H9 (cell line): Measurements from ENCODE around the gene INPP5E. TPM values are rescaled to one million over a fixed set of nuclear protein-coding genes. Genes with fewer than 3 reads are reported as not detected.

Experiments
- DNase-seq: peaks from one replicate; pipeline ENCODE4 v3.0.0-alpha.2; 2017
- H2AFZ ChIP-seq: one replicate; pipeline ENCODE4 v1.6.1; 2013; ENCODE audit warnings: mild to moderate bottlenecking, low read length, control low read depth, moderate library complexity
- H2AK5ac ChIP-seq: 2 replicates; pipeline ENCODE4 v1.6.1; 2013; ENCODE audit warnings: low read length, control low read depth, mixed read lengths; ENCODE audit not compliant: insufficient read length
- H2BK120ac ChIP-seq: one replicate; pipeline ENCODE4 v1.6.1; 2013; ENCODE audit warnings: low read depth, mild to moderate bottlenecking, low read length, control low read depth, inconsistent platforms; ENCODE audit not compliant: poor library complexity, severe bottlenecking
- H2BK12ac ChIP-seq: 2 replicates; pipeline ENCODE4 v1.6.1; 2013; ENCODE audit warnings: low read length, control low read depth, mixed read lengths, low read depth; ENCODE audit not compliant: insufficient read length
- H2BK15ac ChIP-seq: 2 replicates; pipeline ENCODE4 v1.6.1; 2013; ENCODE audit warnings: low read depth, low read length, control low read depth
- H2BK20ac ChIP-seq: one replicate; pipeline ENCODE4 v1.6.1; 2013; ENCODE audit warnings: low read depth, mild to moderate bottlenecking, low read length, control low read depth, inconsistent platforms; ENCODE audit not compliant: poor library complexity, severe bottlenecking
- H2BK5ac ChIP-seq: 2 replicates; pipeline ENCODE4 v1.6.1; 2013; ENCODE audit warnings: low read length, control low read depth, mixed read lengths; ENCODE audit not compliant: insufficient read length
- H3K14ac ChIP-seq: 2 replicates; pipeline ENCODE4 v1.6.1; 2013; ENCODE audit warnings: low read length, control low read depth; ENCODE audit not compliant: insufficient read depth
- H3K18ac ChIP-seq: 2 replicates; pipeline ENCODE4 v1.6.1; 2013; ENCODE audit warnings: low read depth, mild to moderate bottlenecking, mixed read lengths, low read length, control low read depth; ENCODE audit not compliant: insufficient read length
- H3K23ac ChIP-seq: 2 replicates; pipeline ENCODE4 v1.6.1; 2013; ENCODE audit warnings: low read length, control low read depth, mixed read lengths, low read depth; ENCODE audit not compliant: insufficient read length
- H3K23me2 ChIP-seq: 2 replicates; pipeline ENCODE4 v1.6.1; 2013; ENCODE audit warnings: low read depth, mild to moderate bottlenecking, mixed read lengths, low read length, control low read depth; ENCODE audit not compliant: insufficient read length, poor library complexity, severe bottlenecking
- H3K27ac ChIP-seq: 2 replicates; pipeline ENCODE4 v1.5.1; 2013; ENCODE audit warnings: low read length, control low read depth, mixed read lengths, low read depth; ENCODE audit not compliant: insufficient read length
- H3K27me3 ChIP-seq: 2 replicates; pipeline ENCODE4 v1.6.1; 2013; ENCODE audit warnings: low read length, control low read depth, inconsistent platforms; ENCODE audit not compliant: insufficient read depth
- H3K4ac ChIP-seq: 2 replicates; pipeline ENCODE4 v1.6.1; 2013; ENCODE audit warnings: low read depth, mild to moderate bottlenecking, control low read depth, inconsistent platforms, low read length, moderate library complexity
- H3K4me1 ChIP-seq: 2 replicates; pipeline ENCODE4 v1.6.1; 2013; ENCODE audit warnings: low read length, control low read depth, inconsistent platforms; ENCODE audit not compliant: insufficient read depth
- H3K4me2 ChIP-seq: 2 replicates; pipeline ENCODE4 v1.6.1; 2013; ENCODE audit warnings: low read length, control low read depth, mixed read lengths; ENCODE audit not compliant: insufficient read length, insufficient read depth
- H3K56ac ChIP-seq: 2 replicates; pipeline ENCODE4 v1.6.1; 2013; ENCODE audit warnings: low read depth, mild to moderate bottlenecking, mixed read lengths, low read length, control low read depth; ENCODE audit not compliant: insufficient read length
- H3K79me1 ChIP-seq: 2 replicates; pipeline ENCODE4 v1.6.1; 2013; ENCODE audit warnings: low read depth, mild to moderate bottlenecking, moderate library complexity, low read length, control low read depth, inconsistent platforms; ENCODE audit not compliant: insufficient read depth, poor library complexity, severe bottlenecking
- H3K79me2 ChIP-seq: 2 replicates; pipeline ENCODE4 v1.6.1; 2013; ENCODE audit warnings: low read length, control low read depth, inconsistent platforms; ENCODE audit not compliant: insufficient read depth
- H3K9ac ChIP-seq: 2 replicates; pipeline ENCODE4 v1.6.1; 2013; ENCODE audit warnings: low read length, control low read depth, mixed read lengths; ENCODE audit not compliant: insufficient read length; ENCODE audit errors: extremely low read depth
- H3K9me3 ChIP-seq: one replicate; pipeline ENCODE4 v1.6.1; 2013; ENCODE audit warnings: low read depth, low read length, inconsistent platforms; ENCODE audit not compliant: control insufficient read depth
- H3T11ph ChIP-seq: one replicate; pipeline ENCODE4 v1.6.1; 2013; ENCODE audit warnings: mild to moderate bottlenecking, low read length, control low read depth, inconsistent platforms
- H4K20me1 ChIP-seq: one replicate; pipeline ENCODE4 v1.6.1; 2013; ENCODE audit not compliant: control insufficient read depth, insufficient read length, insufficient read depth
- H4K5ac ChIP-seq: 2 replicates; pipeline ENCODE4 v1.6.1; 2013; ENCODE audit warnings: low read depth, mild to moderate bottlenecking, mixed read lengths, low read length, control low read depth; ENCODE audit not compliant: insufficient read length
- H4K8ac ChIP-seq: replicated peaks from 2 replicates; pipeline ENCODE4 v1.6.1; 2013; ENCODE audit warnings: low read length, control low read depth, mixed read lengths, low read depth; ENCODE audit not compliant: insufficient read length
- H4K91ac ChIP-seq: 2 replicates; pipeline ENCODE4 v1.6.1; 2013; ENCODE audit warnings: low read depth, mild to moderate bottlenecking, moderate library complexity, mixed read lengths, low read length, control low read depth; ENCODE audit not compliant: insufficient read length
- H3K27ac Mint-ChIP-seq, 3 experiments: 2 replicates in 2 of 3; 3 replicates in 1 of 3; pipeline ENCODE4 v1.8.0; 2020 to 2021; ENCODE audit warnings: mixed read lengths in 3 of 3, mild to moderate bottlenecking in 1 of 3, moderate library complexity in 1 of 3
- H3K27me3 Mint-ChIP-seq: 2 replicates; pipeline ENCODE4 v1.8.0; 2021; ENCODE audit warnings: low read depth, mild to moderate bottlenecking, moderate library complexity, mixed read lengths
- H3K36me3 Mint-ChIP-seq, 3 experiments: 2 replicates in 2 of 3; 3 replicates in 1 of 3; pipeline ENCODE4 v1.8.0; 2020 to 2021; ENCODE audit warnings: low read depth in 3 of 3, mixed read lengths in 3 of 3; ENCODE audit not compliant: insufficient read depth in 1 of 3
- H3K4me1 Mint-ChIP-seq, 2 experiments: 2 replicates each; pipeline ENCODE4 v1.8.0; 2020; ENCODE audit warnings: mixed read lengths in 2 of 2
- H3K4me3 Mint-ChIP-seq, 2 experiments: 2 replicates in 1 of 2; 3 replicates in 1 of 2; pipeline ENCODE4 v1.8.0; 2020 to 2021; ENCODE audit warnings: mild to moderate bottlenecking in 2 of 2, mixed read lengths in 2 of 2, moderate library complexity in 1 of 2
- H3K9me3 Mint-ChIP-seq, 2 experiments: 2 replicates in 1 of 2; 3 replicates in 1 of 2; pipeline ENCODE4 v1.8.0; 2020; ENCODE audit warnings: mild to moderate bottlenecking in 2 of 2, mixed read lengths in 2 of 2, moderate library complexity in 1 of 2
- WGBS: extraction: QIAGEN DNeasy Blood & Tissue Kit; methylation state at CpG from one replicate; pipeline ENCODE4 v1.1.7; 2013; ENCODE audit warnings: missing lambda C conversion rate, low lambda C conversion rate, mixed read lengths; ENCODE audit not compliant: insufficient read length; ENCODE audit errors: extremely low coverage; 5-methylcytosine and 5-hydroxymethylcytosine counted together
- total RNA-seq: library from RNA; stranded (reverse); gene quantifications from 2 replicates; pipeline ENCODE4 v1.2.1, GENCODE V29; 2021
- TF ChIP-seq, protein P1 (sequence below): fragments of 200-600 bp; sonication (generic); conservative IDR thresholded peaks from 3 replicates; pipeline ENCODE4 v1.8.0; 2021; ENCODE audit warnings: antibody characterized with exemption, mild to moderate bottlenecking

Gene INPP5E
- total RNA-seq, 1 experiment from 2014 or later: 21.0 TPM

DNA sequence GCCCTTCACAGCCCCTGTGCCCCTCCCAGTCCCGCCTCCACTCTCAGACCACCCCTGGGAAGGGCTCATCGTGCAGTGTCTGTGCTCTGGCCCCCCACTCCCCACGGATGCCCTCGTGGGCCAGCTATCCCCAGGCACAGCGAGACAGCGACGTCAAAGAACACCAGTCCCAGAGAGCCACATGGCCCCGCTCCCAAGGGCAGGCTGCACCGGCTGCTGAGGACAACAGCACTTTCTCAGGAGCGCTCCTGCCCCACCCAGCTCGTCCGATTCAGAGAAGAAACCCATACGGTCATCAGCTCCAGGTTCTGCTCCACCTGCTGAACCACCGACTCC lies 34.9 kb downstream of the INPP5E start:
- Histone ChIP-seq H3K4me2 (no peak overlapping the region), H3T11ph (no peak overlapping the region), H4K91ac (no peak overlapping the region), H4K5ac (no peak overlapping the region), H3K4ac (no peak overlapping the region), H3K4me1 (no peaks in the 10 kb centered on the region), H2BK15ac (no peak overlapping the region), H2BK5ac (no peak overlapping the region), H3K14ac (no peak overlapping the region), H2AK5ac (no peak overlapping the region), H3K27me3 (no peaks in the 10 kb centered on the region), H3K18ac (no peak overlapping the region), H3K9ac (no peak overlapping the region), H3K79me2 (peaks cover 2% of the 10 kb centered on the region; the same call in 1 of the 2 replicates), H3K79me1 (peaks cover 7% of the 10 kb centered on the region), H4K20me1 (no peaks in the 10 kb centered on the region), H2AFZ (no peak overlapping the region), H4K8ac (no peak overlapping the region), H3K9me3 (no peaks in the 10 kb centered on the region), H3K23ac (no peak overlapping the region), H3K27ac (no peak overlapping the region), H2BK20ac (no peak overlapping the region), H2BK120ac (no peak overlapping the region), H3K56ac (no peak overlapping the region), H2BK12ac (no peak overlapping the region), H3K23me2 (peaks cover 4% of the 10 kb centered on the region)
- no CpG with 5 or more reads among the region's 14 CpGs for WGBS
- Mint-ChIP-seq H3K4me1 (peaks cover 15 to 17% of the 10 kb centered on the region in 2 experiments), H3K4me3 (no peak overlapping the region; a peak in 1 of 5 replicates), H3K27me3 (no peaks in the 10 kb centered on the region; the same call in 1 of the 2 replicates), H3K27ac (peak overlapping the region in 1 of 3 experiments; percentile 60; a peak in 2 of 7 replicates), H3K36me3 (peaks cover 36 to 69% (median 63%) of the 10 kb centered on the region in 3 experiments), H3K9me3 (no peaks in the 10 kb centered on the region)
- DNase-seq: no peak
- TF ChIP-seq, protein P1, sequence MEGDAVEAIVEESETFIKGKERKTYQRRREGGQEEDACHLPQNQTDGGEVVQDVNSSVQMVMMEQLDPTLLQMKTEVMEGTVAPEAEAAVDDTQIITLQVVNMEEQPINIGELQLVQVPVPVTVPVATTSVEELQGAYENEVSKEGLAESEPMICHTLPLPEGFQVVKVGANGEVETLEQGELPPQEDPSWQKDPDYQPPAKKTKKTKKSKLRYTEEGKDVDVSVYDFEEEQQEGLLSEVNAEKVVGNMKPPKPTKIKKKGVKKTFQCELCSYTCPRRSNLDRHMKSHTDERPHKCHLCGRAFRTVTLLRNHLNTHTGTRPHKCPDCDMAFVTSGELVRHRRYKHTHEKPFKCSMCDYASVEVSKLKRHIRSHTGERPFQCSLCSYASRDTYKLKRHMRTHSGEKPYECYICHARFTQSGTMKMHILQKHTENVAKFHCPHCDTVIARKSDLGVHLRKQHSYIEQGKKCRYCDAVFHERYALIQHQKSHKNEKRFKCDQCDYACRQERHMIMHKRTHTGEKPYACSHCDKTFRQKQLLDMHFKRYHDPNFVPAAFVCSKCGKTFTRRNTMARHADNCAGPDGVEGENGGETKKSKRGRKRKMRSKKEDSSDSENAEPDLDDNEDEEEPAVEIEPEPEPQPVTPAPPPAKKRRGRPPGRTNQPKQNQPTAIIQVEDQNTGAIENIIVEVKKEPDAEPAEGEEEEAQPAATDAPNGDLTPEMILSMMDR: no peak
